ENCODE data around the gene WDR36.

The WDR36 gene

DNA sequence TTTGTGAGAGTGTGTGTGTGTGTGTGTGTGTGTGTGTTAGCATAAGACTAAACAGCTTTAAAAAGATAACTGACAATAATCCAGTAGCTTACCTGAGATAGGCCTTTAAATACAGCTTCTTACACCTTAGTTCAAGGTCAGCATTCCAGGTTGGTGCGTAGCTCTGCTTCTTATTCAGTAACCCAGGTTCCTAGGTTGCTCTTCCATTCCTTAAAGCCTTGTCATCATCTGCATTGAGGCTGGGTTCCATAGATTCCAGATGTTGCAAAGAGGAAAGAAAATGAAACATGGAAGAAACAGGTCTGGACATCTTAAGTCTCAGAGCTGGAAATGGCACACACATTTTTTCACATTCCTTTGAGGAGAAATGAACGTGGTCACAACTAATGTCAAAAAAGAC is 78.1 kb downstream of the WDR36 start:
- H3K4me3 ChIP-seq (ENCODE audit: low read length in 2 of 2), result no peak overlapping the region
- no peaks in the 10 kb centered on the region for H3K36me3 ChIP-seq (ENCODE audit: control insufficient read depth in 2 of 2, insufficient read depth in 2 of 2, low read length in 2 of 2)
- no peaks in the 10 kb centered on the region for H3K4me1 ChIP-seq (ENCODE audit: control insufficient read depth in 2 of 2, insufficient read depth in 2 of 2, low read length in 2 of 2)
- no peak overlapping the region for H3K9ac ChIP-seq (ENCODE audit: low read depth in 1 of 2, low read length in 2 of 2)
- H3K27ac ChIP-seq (ENCODE audit: low read depth in 2 of 2, low read length in 2 of 2), result no peak overlapping the region
- H3K27me3 ChIP-seq (ENCODE audit: control insufficient read depth in 2 of 2, insufficient read depth in 2 of 2, low read length in 2 of 2), result no peaks in the 10 kb centered on the region
- no peaks in the 10 kb centered on the region for H3K9me3 ChIP-seq (ENCODE audit: control insufficient read depth in 2 of 2, low read length in 2 of 2)

- Histone ChIP-seq H3K9ac (ENCODE audit: low read depth in 1 of 2, low read length in 2 of 2) (no peak overlapping the region), H3K9me3 (ENCODE audit: control insufficient read depth in 2 of 2, low read length in 2 of 2) (no peaks in the 10 kb centered on the region), H3K36me3 (ENCODE audit: control insufficient read depth in 2 of 2, insufficient read depth in 2 of 2, low read length in 2 of 2) (no peaks in the 10 kb centered on the region), H3K4me3 (ENCODE audit: low read length in 2 of 2) (no peak overlapping the region), H3K27me3 (ENCODE audit: control insufficient read depth in 2 of 2, insufficient read depth in 2 of 2, low read length in 2 of 2) (no peaks in the 10 kb centered on the region), H3K4me1 (ENCODE audit: control insufficient read depth in 2 of 2, insufficient read depth in 2 of 2, low read length in 2 of 2) (no peaks in the 10 kb centered on the region), H3K27ac (ENCODE audit: low read depth in 2 of 2, low read length in 2 of 2) (no peak overlapping the region)
Measured at GRCh38 chr5:111172504-111172903, 80.4 kb downstream of the WDR36 start.

GRCh38 chr5:111173476-111173875 is 81.3 kb downstream of the WDR36 start:
- Histone ChIP-seq H3K9ac (ENCODE audit: low read depth in 1 of 2, low read length in 2 of 2) (no peak overlapping the region), H3K27me3 (ENCODE audit: control insufficient read depth in 2 of 2, insufficient read depth in 2 of 2, low read length in 2 of 2) (no peaks in the 10 kb centered on the region), H3K4me1 (ENCODE audit: control insufficient read depth in 2 of 2, insufficient read depth in 2 of 2, low read length in 2 of 2) (no peaks in the 10 kb centered on the region), H3K36me3 (ENCODE audit: control insufficient read depth in 2 of 2, insufficient read depth in 2 of 2, low read length in 2 of 2) (no peaks in the 10 kb centered on the region), H3K27ac (ENCODE audit: low read depth in 2 of 2, low read length in 2 of 2) (no peak overlapping the region), H3K9me3 (ENCODE audit: control insufficient read depth in 2 of 2, low read length in 2 of 2) (no peaks in the 10 kb centered on the region), H3K4me3 (ENCODE audit: low read length in 2 of 2) (no peak overlapping the region)

All from mucosa of rectum (tissue), 2 donors.